ENCODE measurements around the gene CDK18.

- TF ChIP-seq, protein P1, sequence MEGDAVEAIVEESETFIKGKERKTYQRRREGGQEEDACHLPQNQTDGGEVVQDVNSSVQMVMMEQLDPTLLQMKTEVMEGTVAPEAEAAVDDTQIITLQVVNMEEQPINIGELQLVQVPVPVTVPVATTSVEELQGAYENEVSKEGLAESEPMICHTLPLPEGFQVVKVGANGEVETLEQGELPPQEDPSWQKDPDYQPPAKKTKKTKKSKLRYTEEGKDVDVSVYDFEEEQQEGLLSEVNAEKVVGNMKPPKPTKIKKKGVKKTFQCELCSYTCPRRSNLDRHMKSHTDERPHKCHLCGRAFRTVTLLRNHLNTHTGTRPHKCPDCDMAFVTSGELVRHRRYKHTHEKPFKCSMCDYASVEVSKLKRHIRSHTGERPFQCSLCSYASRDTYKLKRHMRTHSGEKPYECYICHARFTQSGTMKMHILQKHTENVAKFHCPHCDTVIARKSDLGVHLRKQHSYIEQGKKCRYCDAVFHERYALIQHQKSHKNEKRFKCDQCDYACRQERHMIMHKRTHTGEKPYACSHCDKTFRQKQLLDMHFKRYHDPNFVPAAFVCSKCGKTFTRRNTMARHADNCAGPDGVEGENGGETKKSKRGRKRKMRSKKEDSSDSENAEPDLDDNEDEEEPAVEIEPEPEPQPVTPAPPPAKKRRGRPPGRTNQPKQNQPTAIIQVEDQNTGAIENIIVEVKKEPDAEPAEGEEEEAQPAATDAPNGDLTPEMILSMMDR (IDR thresholded peaks at IDR 0.05; ENCODE audit: borderline replicate concordance, extremely low read depth, low read length, poor library complexity, severe bottlenecking): no peak
- no peak for TF ChIP-seq EZH2 (IDR thresholded peaks at IDR 0.05; ENCODE audit: borderline replicate concordance, low read depth, low read length, severe bottlenecking)
Measured at GRCh38 chr1:205475855-205476254, 28.6 kb upstream of the CDK18 start.

Data from DND-41 (cell line).